Neural crest cell (in vitro differentiated cells): Measurements from ENCODE around the gene NUDT6. TPM values are rescaled to one million over a fixed set of nuclear protein-coding genes. Genes with fewer than 3 reads are reported as not detected.
"Not testable (repeated sequence)": the region's sequence is repeated elsewhere in the genome, so short reads cannot be mapped to it uniquely, and the experiment has no call there.

Experiments used
- DNase-seq: peaks from one replicate; pipeline ENCODE4 v3.0.0; 2021; ENCODE audit warnings: low read depth, mixed read lengths, low spot score
- H3K27ac Mint-ChIP-seq: one replicate; pipeline ENCODE4 v1.8.0; 2021; ENCODE audit warnings: mild to moderate bottlenecking, mixed read lengths; ENCODE audit not compliant: unreplicated experiment
- H3K27me3 Mint-ChIP-seq: 2 replicates; pipeline ENCODE4 v1.8.0; 2021; ENCODE audit warnings: low read depth, mild to moderate bottlenecking, mixed read lengths
- H3K36me3 Mint-ChIP-seq: 2 replicates; pipeline ENCODE4 v1.8.0; 2021; ENCODE audit warnings: low read depth, mild to moderate bottlenecking, mixed read lengths
- H3K4me1 Mint-ChIP-seq: 2 replicates; pipeline ENCODE4 v1.8.0; 2021; ENCODE audit warnings: mixed read lengths
- H3K4me3 Mint-ChIP-seq: one replicate; pipeline ENCODE4 v1.8.0; 2021; ENCODE audit warnings: mild to moderate bottlenecking, mixed read lengths
- H3K9me3 Mint-ChIP-seq: 2 replicates; pipeline ENCODE4 v1.8.0; 2021; ENCODE audit warnings: mixed read lengths
- total RNA-seq: library from RNA; stranded (reverse); gene quantifications from 2 replicates; pipeline ENCODE4 v1.2.1, GENCODE V29; 2021
- TF ChIP-seq, protein P1 (sequence below): fragments of 200-600 bp; sonication (generic); conservative IDR thresholded peaks from 2 replicates; pipeline ENCODE4 v1.5.0; 2021; ENCODE audit warnings: antibody characterized with exemption, mild to moderate bottlenecking

NUDT6 gene
- total RNA-seq, 1 donor from 2014 or later: 10.2 TPM

- no peak overlapping the region for H3K27ac Mint-ChIP-seq
- peaks cover 52% of the 10 kb centered on the region for H3K36me3 Mint-ChIP-seq
- DNase-seq: no peak
- no peaks in the 10 kb centered on the region for H3K27me3 Mint-ChIP-seq
- H3K4me3 Mint-ChIP-seq: no peak overlapping the region
- H3K4me1 Mint-ChIP-seq: no peaks in the 10 kb centered on the region
- peaks cover 19% of the 10 kb centered on the region for H3K9me3 Mint-ChIP-seq
- TF ChIP-seq, protein P1, sequence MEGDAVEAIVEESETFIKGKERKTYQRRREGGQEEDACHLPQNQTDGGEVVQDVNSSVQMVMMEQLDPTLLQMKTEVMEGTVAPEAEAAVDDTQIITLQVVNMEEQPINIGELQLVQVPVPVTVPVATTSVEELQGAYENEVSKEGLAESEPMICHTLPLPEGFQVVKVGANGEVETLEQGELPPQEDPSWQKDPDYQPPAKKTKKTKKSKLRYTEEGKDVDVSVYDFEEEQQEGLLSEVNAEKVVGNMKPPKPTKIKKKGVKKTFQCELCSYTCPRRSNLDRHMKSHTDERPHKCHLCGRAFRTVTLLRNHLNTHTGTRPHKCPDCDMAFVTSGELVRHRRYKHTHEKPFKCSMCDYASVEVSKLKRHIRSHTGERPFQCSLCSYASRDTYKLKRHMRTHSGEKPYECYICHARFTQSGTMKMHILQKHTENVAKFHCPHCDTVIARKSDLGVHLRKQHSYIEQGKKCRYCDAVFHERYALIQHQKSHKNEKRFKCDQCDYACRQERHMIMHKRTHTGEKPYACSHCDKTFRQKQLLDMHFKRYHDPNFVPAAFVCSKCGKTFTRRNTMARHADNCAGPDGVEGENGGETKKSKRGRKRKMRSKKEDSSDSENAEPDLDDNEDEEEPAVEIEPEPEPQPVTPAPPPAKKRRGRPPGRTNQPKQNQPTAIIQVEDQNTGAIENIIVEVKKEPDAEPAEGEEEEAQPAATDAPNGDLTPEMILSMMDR: no peak
Measured at GRCh38 chr4:122875949-122876348, 46.4 kb downstream of the NUDT6 start.

DNA sequence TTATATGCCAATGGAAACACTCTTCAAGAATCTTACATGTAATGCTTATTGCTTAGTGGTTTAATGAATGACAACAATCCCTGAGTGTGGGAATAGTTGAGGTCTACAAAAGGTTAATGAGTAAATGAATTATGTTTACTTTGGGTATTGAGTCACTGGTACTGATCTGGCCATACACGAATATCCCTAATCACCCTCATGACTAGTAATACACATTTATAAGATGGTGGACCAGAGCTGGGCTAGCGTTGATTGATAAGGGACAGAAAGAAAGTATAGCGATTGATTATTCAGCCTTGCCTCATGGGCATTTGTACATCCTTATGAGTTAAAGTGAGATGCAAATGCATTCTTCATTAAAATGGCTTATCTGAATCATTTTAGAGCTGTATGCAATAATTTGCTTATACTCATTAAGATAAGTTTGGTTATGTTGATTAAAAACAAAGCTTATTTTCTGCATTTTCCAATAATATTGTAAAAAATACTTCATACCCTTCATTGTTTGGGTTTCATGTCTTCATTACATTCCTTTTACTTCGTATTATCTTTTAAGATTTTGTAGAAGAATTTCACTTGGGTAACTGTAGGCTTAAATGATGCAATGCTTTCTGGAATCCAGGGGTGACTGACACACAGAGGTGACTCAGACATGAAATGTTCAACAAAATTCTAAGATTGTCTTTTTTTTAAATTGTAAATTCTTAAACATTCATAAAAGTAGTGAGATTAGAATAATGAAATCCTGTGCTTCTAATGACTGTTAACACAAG lies 48.4 kb downstream of the NUDT6 start:
- Mint-ChIP-seq H3K4me1 (no peaks in the 10 kb centered on the region), H3K36me3 (peaks cover 51% of the 10 kb centered on the region), H3K4me3 (no peak overlapping the region), H3K27ac (no peak overlapping the region), H3K27me3 (no peaks in the 10 kb centered on the region), H3K9me3 (peaks cover 24% of the 10 kb centered on the region)
- DNase-seq: no peak
- TF ChIP-seq, protein P1: no peak

DNA sequence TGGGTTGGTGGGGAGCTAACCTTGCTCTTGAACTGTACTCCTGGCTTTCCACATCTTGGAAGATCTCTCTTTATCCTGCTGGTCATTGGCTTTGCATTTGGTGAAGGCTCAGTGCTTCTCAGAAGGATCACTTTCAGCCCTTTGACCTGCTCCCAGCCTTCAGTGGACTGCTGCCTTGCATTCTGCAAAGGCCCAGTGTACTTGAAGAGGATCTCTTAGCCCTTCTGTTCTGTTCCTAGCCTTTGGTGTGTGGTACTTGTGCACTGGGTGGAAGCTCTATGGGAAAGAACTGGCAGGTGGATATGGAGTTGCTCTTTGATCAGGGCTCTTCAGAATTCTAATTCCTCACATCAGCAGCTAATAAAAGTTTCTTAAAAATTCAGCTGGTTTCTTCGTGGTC lies 49.3 kb downstream of the NUDT6 start:
- no peaks in the 10 kb centered on the region for H3K27me3 Mint-ChIP-seq
- H3K4me3 Mint-ChIP-seq: no peak overlapping the region
- DNase-seq: no peak
- H3K9me3 Mint-ChIP-seq: peaks cover 24% of the 10 kb centered on the region
- no peaks in the 10 kb centered on the region for H3K4me1 Mint-ChIP-seq
- H3K36me3 Mint-ChIP-seq: peaks cover 48% of the 10 kb centered on the region
- H3K27ac Mint-ChIP-seq: no peak overlapping the region
- TF ChIP-seq, protein P1: no peak

DNA sequence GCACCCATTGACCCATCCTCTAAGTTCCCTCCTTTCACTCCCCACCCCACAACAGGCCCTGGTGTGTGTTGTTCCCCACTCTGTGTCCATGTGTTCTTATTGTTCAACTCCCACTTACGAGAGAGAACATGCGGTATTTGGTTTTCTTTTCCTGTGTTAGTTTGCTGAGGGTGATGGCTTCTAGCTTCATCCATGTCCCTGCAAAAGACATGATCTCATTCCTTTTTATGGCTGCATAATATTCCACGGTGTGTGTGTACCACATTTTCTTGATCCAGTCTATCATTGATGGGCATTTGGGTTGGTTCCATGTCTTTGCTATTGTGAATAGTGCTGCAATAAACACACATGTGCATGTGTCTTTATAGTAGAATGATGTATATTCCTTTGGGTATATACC lies 54.2 kb downstream of the NUDT6 start:
- Mint-ChIP-seq H3K9me3 (peaks cover 27% of the 10 kb centered on the region), H3K36me3 (peaks cover 39% of the 10 kb centered on the region)
- not testable (repeated sequence) for H3K27ac Mint-ChIP-seq, H3K4me1 Mint-ChIP-seq, H3K27me3 Mint-ChIP-seq, H3K4me3 Mint-ChIP-seq, DNase-seq

- H3K36me3 Mint-ChIP-seq: peaks cover 21% of the 10 kb centered on the region
- TF ChIP-seq, protein P1: no peak
- H3K9me3 Mint-ChIP-seq: peaks cover 14% of the 10 kb centered on the region
- H3K4me3 Mint-ChIP-seq: no peak overlapping the region
- DNase-seq: no peak
- H3K27me3 Mint-ChIP-seq: no peaks in the 10 kb centered on the region
- H3K4me1 Mint-ChIP-seq: peaks cover 12% of the 10 kb centered on the region
- H3K27ac Mint-ChIP-seq: no peak overlapping the region
Measured at GRCh38 chr4:122865425-122865824, 57.0 kb downstream of the NUDT6 start.

DNA sequence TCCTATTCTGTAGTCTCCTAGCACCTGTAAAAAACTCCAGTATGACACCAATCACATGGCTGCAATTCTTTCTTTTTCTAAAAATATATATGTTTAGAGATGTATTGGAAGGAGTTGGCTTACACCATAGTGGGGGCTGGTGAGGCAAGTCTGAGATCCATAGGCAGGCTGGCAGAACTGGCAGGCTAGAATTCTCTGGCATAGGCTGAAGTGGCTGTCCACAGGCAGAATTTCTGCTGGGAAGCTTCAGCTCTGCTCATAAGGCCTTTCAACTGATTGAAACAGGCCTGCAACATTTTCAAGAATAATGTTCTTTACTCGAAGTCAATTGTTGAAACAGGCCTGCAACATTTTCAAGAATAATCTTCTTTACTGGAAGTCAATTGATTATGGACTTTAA lies 58.8 kb downstream of the NUDT6 start:
- Mint-ChIP-seq H3K4me3 (no peak overlapping the region), H3K27me3 (no peaks in the 10 kb centered on the region), H3K9me3 (peaks cover 9% of the 10 kb centered on the region), H3K27ac (no peak overlapping the region), H3K36me3 (peaks cover 7% of the 10 kb centered on the region), H3K4me1 (peaks cover 12% of the 10 kb centered on the region)
- TF ChIP-seq, protein P1: no peak
- DNase-seq: no peak
